Subcutaneous abdominal adipose tissue (tissue), 5 donors: ENCODE data around the gene CMIP.

ENCODE experiments used
- H3K27ac ChIP-seq: one replicate; pipeline ENCODE4 v1.7.0; 2013; ENCODE audit warnings: low read depth, mild to moderate bottlenecking, inconsistent platforms, low read length, moderate library complexity
- H3K27me3 ChIP-seq, 5 donors: one replicate each; pipeline ENCODE4 v1.7.0; 2013; ENCODE audit warnings: low read length in 5 of 5, inconsistent platforms in 1 of 5; ENCODE audit not compliant: control insufficient read depth in 5 of 5, insufficient read depth in 4 of 5
- H3K36me3 ChIP-seq, 5 donors: one replicate each; pipeline ENCODE4 v1.7.0; 2013; ENCODE audit warnings: low read length in 5 of 5; ENCODE audit not compliant: control insufficient read depth in 5 of 5, insufficient read depth in 5 of 5
- H3K4me1 ChIP-seq, 5 donors: one replicate each; pipeline ENCODE4 v1.7.0; 2013; ENCODE audit warnings: low read length in 5 of 5, mild to moderate bottlenecking in 3 of 5, moderate library complexity in 1 of 5; ENCODE audit not compliant: control insufficient read depth in 5 of 5, insufficient read depth in 5 of 5
- H3K4me3 ChIP-seq, 5 donors: one replicate each; pipeline ENCODE4 v1.7.0; 2013; ENCODE audit warnings: low read length in 5 of 5, low read depth in 1 of 5
- H3K9ac ChIP-seq, 5 donors: one replicate each; pipeline ENCODE4 v1.7.0; 2013; ENCODE audit warnings: low read length in 5 of 5, mild to moderate bottlenecking in 4 of 5, moderate library complexity in 3 of 5
- H3K9me3 ChIP-seq, 5 donors: one replicate each; pipeline ENCODE4 v1.7.0; 2013; ENCODE audit warnings: low read length in 5 of 5; ENCODE audit not compliant: control insufficient read depth in 5 of 5
- donor health status: healthy.
- donor health status: healthy.
- donor health status: healthy.
- donor health status: healthy.
- donor health status: healthy.

Gene CMIP

DNA sequence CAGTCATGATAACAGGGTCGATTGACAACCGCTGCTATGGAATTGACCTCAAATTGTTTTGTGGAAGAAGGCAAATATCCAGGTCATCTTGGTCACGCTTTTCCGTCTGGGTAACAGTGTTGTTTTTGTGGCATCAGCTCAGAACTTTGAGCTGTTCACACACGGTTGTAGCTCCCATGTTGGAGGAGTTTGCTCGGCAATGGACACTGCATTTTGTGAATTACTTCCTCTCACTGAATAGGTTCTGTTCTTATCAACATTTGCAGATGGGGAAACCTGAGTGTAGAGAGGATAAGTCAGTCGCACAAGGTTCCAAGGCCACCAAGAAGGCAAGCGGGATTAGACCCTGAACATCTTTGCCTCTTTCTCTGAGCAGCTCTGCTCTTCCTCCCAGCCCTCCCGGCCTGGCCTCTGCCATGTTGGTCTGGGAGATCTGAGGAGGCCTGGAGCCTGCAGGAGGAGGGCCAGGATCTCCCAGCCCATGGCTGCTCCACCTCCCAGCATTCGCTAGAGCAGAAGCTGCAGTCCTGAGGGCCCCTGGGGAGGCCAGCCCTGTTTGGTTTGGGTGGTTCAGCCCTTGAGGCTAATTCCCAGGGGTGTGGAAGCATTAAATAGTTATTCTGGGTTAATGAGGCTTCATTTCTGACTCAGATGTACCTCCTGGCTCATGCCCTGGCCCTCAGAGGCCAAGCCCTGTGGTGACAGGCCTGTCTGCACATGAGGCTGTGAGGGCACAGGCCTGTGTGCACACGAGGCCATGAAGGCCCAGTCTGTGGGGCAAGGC, 180.3 kb downstream of the CMIP start:
- Histone ChIP-seq H3K9ac (peak overlapping the region in 1 of 5 donors; percentile 24), H3K4me3 (no peak overlapping the region), H3K36me3 (peaks cover 0 to 22% (median 14%) of the 10 kb centered on the region in 5 donors), H3K27me3 (peaks cover 0 to 3% (median 0%) of the 10 kb centered on the region in 5 donors), H3K9me3 (no peaks in the 10 kb centered on the region), H3K27ac (peak overlapping the region; percentile 30), H3K4me1 (peaks cover 11 to 20% (median 15%) of the 10 kb centered on the region in 5 donors)

DNA sequence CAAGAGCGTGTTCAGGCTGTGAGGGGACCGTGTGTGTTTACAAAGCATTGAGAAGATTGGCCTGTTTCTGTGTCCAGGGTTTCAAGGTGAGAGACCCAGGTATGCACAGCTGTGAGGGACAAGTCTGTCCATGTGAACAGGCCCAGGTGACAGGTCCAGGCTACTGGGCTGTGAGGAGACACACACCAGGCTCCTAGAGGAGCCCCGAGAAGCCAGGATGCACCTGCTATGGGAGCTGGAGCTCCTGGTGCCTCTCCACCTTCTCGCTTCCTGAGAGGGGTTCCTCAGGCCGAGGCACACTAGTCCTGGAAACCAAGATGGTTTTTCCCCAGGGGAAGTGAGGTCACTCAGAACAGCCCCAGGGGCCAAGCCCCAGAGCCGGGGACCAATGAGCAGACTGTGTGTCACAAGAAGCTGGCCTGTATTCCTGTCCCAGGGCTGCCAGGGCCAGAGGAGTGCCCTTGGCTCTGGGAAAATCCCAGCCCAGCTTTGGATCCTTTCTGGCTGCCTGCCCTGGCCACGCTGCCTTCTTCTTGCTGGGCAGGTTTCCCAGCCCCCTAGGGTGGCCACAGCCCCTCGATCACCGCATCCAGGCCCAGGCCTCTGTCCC, 181.0 kb downstream of the CMIP start:
- no peak overlapping the region for H3K4me3 ChIP-seq
- peaks cover 0 to 3% (median 0%) of the 10 kb centered on the region in 5 donors for H3K27me3 ChIP-seq
- peaks cover 0 to 24% (median 14%) of the 10 kb centered on the region in 5 donors for H3K36me3 ChIP-seq
- H3K9ac ChIP-seq = peak overlapping the region in 3 of 5 donors; percentile 1 to 48 (median 24)
- H3K4me1 ChIP-seq = peaks cover 15 to 22% (median 18%) of the 10 kb centered on the region in 5 donors
- H3K27ac ChIP-seq = peak overlapping the region; percentile 30
- no peaks in the 10 kb centered on the region for H3K9me3 ChIP-seq

DNA sequence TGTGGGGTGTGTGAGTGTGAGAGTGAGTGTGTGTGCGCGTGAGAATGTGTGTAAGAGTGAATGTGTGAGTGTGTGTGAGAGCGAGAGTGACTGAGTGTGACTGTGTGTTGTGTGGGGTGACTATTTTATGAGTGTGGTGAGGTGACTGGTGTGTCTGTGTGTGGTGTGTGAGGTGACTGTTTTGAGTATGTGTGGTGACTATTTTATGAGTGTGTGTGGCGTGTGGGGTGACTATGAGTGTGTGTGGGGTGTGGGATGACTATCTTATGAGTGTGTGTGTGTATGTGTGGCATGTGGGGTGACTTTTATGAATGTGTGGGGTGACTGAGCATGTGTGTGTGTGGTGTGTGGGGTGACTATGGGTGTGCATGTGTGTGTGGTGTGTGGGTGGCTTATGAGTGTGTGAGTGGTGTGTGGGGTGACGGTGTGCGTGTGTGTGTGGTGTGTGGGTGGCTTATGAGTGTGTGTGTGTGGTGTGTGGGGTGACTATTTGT, 181.6 kb downstream of the CMIP start:
- Histone ChIP-seq H3K9me3 (no peaks in the 10 kb centered on the region), H3K9ac (peak overlapping the region in 2 of 5 donors; percentile 1 to 48), H3K27me3 (peaks cover 0 to 3% (median 0%) of the 10 kb centered on the region in 5 donors), H3K36me3 (peaks cover 0 to 19% (median 14%) of the 10 kb centered on the region in 5 donors), H3K27ac (peak overlapping the region; percentile 30), H3K4me1 (peaks cover 15 to 28% (median 24%) of the 10 kb centered on the region in 5 donors), H3K4me3 (no peak overlapping the region)

DNA sequence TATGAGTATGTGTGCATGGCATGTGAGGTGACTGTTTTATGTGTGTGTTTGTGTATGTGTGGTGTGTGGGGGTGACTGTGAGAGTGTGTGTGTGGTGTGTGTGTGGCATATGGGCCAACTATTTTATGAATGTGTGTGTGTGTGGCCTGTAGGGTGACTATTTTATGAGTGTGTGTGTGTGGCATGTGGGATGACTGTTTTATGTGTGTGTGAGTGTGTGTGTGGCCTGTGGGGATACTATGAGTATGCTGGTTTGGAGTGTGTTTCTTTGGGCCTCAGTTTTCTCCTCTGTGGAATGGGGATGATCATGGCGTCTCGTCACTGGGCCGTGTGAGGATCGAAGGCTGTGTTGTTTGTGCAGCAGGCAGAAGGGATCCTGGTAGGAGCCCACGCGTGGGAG, 182.4 kb downstream of the CMIP start:
- peaks cover 17 to 35% (median 32%) of the 10 kb centered on the region in 5 donors for H3K4me1 ChIP-seq
- H3K4me3 ChIP-seq = no peak overlapping the region
- H3K36me3 ChIP-seq = peaks cover 0 to 12% (median 6%) of the 10 kb centered on the region in 5 donors
- H3K9me3 ChIP-seq = no peaks in the 10 kb centered on the region
- no peak overlapping the region for H3K27ac ChIP-seq
- no peak overlapping the region for H3K9ac ChIP-seq
- peaks cover 0 to 3% (median 0%) of the 10 kb centered on the region in 5 donors for H3K27me3 ChIP-seq

DNA sequence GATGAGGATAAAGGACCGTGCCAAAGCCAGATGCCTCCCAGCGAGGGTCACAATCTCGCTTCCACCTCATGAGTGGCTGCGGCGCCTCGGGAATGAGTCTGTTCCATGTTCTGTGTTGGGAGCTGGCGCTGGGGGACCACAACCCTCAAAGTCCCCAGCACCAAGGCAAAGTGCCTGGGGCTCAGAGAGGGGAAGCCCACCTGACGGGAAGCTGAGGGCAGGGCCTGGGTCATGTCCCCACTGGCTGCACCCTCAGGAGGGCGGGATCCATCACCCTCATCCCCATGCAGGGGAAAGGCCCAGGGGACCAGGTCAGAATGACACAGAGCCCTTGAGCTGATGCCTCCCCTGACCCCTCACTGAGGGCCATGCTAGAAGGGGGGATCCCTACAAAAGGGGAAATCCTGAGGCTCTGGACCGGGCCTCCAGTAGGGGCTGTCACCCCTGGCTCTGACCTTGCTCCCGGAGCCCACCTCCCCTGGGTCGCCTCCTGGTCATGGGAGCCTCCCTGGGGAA, 183.2 kb downstream of the CMIP start:
- Histone ChIP-seq H3K36me3 (peaks cover 0 to 5% (median 0%) of the 10 kb centered on the region in 5 donors), H3K4me3 (no peak overlapping the region), H3K27ac (no peak overlapping the region), H3K9me3 (no peaks in the 10 kb centered on the region), H3K4me1 (peaks cover 17 to 40% (median 32%) of the 10 kb centered on the region in 5 donors), H3K9ac (no peak overlapping the region), H3K27me3 (peaks cover 0 to 3% (median 0%) of the 10 kb centered on the region in 5 donors)

DNA sequence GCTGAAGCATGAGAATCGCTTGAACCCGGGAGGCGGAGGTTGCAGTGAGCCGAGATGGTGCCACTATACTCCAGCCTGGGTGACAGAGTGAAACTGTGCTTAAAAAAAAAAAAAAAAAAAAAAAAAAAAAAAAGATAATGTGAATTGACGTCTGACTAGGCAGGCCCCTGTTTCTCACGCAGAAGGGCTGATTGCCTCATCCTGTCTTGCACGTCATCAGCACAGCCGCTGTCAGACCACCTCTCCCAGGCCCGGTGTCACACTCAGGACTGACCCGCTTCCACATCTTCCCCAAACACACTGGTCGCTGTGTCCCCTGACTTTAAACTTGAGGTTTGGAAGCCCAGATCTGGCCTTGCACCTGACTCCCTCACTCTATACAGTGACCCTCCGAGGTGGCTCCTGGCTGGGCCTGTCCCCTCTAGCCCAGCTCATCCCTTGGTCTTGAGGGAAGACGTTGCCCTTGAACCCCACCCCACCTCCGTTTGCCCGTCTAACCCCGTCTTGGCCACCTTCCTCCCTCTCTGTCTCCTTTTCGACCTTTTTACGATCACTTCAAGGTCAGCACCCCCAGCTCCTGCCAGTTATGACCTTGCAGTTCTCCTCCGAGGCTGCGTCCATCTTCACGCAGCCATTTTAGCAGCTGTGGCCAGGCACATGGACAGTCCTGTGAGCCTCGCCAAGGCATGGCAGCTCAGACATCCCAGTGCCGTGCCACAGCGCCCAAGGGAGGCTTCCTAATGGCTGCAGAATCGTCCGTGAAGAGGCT, 184.6 kb downstream of the CMIP start:
- Histone ChIP-seq H3K27me3 (peaks cover 0 to 3% (median 0%) of the 10 kb centered on the region in 5 donors), H3K9ac (no peak overlapping the region), H3K27ac (no peak overlapping the region), H3K4me3 (no peak overlapping the region), H3K4me1 (peaks cover 17 to 48% (median 36%) of the 10 kb centered on the region in 5 donors), H3K9me3 (no peaks in the 10 kb centered on the region), H3K36me3 (peaks cover 0 to 5% (median 0%) of the 10 kb centered on the region in 5 donors)

DNA sequence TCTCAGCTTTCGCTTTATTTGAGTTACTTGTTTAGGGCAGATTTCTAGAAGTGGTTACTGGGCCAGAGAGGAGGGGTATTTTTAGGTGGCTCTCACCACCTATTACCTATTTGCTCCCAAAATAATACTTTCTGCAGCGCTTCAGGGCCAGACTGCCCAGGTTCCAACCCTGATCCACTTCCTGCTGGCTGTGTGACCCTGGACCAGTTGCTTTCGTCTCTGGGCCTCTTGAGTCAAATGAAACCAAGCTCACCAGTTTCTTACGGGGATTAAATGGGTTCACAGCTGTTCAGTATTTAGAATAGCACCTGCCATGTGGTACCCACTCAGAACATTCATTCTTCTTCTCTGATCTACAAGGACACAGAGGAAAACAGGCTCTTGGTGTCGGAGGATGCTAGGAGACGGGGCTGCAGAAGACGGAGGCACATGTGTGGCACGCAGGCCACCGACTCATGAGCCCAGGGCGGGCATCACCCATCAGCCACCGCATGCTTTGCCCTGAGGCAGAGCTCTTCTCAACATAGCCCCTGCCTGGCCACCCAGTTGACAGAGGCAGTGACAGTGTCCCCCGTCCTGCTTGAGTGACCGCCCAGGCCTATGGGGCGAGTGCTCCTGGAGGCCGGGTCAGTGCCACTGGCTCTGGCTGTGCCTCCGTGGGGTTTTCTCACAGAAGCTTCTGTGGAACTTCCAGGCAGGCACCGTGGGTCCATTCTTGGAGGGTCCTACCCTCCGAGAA, 185.5 kb downstream of the CMIP start:
- H3K27me3 ChIP-seq = peaks cover 0 to 3% (median 0%) of the 10 kb centered on the region in 5 donors

DNA sequence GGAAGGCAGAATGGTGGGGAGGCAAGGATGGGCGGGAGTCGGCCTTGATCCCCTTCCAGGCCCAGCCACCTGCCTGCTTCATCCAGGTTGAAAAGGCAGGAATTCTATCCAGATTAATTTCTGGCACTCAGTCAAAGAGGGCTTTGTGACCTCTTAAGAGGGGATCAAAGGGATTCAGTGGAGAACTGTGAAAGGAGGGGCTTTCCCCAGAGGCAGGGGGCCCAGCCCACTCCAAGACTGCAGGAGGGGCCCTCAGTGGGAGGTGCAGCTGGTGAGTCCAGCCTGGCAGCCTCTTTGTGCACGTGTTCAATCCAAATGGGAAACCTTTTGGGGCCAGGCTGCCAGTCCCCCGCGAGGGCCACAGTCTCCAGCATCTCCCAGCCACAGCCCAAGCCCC, 186.0 kb downstream of the CMIP start:
- H3K9me3 ChIP-seq = no peaks in the 10 kb centered on the region
- H3K27ac ChIP-seq = peak overlapping the region; percentile 41
- peaks cover 0 to 3% (median 0%) of the 10 kb centered on the region in 5 donors for H3K27me3 ChIP-seq
- no peak overlapping the region for H3K9ac ChIP-seq
- peak overlapping the region in 1 of 5 donors; percentile 11 for H3K4me3 ChIP-seq
- H3K36me3 ChIP-seq = peaks cover 0 to 5% (median 0%) of the 10 kb centered on the region in 5 donors
- peaks cover 11 to 40% (median 31%) of the 10 kb centered on the region in 5 donors for H3K4me1 ChIP-seq

More for the DNA sequence above, 185.5 kb downstream of the CMIP start:
- peaks cover 16 to 45% (median 37%) of the 10 kb centered on the region in 5 donors for H3K4me1 ChIP-seq
- no peak overlapping the region for H3K9ac ChIP-seq
- no peaks in the 10 kb centered on the region for H3K9me3 ChIP-seq
- H3K36me3 ChIP-seq = peaks cover 0 to 5% (median 0%) of the 10 kb centered on the region in 5 donors
- no peak overlapping the region for H3K4me3 ChIP-seq
- H3K27ac ChIP-seq = no peak overlapping the region
